Testis (tissue), 2 donors: ENCODE measurements around the gene ZSCAN21.

Experiments
- CTCF ChIP-seq, 3 experiments: fragments of 450-650 bp in 2 of 3; fragments of 200-600 bp in 1 of 3; sonication (generic) in 1 of 3; IDR thresholded peaks; one replicate each; pipeline ENCODE4 v1.5.1; 2016 to 2019; ENCODE audit warnings: antibody characterized with exemption in 3 of 3, mild to moderate bottlenecking in 2 of 3, moderate library complexity in 1 of 3
- POLR2A ChIP-seq: fragments of 450-650 bp; IDR thresholded peaks from one replicate; pipeline ENCODE4 v1.6.1; 2017; ENCODE audit warnings: antibody characterized with exemption, mild to moderate bottlenecking, moderate library complexity

- TF ChIP-seq CTCF (IDR thresholded peaks at IDR 0.05) (no peak), POLR2A (no peak)
These were observed 22.9 kb downstream of the ZSCAN21 start for GRCh38 chr7:100072462-100072861.
